ENCODE measurements around the gene PSKH1.

DNA sequence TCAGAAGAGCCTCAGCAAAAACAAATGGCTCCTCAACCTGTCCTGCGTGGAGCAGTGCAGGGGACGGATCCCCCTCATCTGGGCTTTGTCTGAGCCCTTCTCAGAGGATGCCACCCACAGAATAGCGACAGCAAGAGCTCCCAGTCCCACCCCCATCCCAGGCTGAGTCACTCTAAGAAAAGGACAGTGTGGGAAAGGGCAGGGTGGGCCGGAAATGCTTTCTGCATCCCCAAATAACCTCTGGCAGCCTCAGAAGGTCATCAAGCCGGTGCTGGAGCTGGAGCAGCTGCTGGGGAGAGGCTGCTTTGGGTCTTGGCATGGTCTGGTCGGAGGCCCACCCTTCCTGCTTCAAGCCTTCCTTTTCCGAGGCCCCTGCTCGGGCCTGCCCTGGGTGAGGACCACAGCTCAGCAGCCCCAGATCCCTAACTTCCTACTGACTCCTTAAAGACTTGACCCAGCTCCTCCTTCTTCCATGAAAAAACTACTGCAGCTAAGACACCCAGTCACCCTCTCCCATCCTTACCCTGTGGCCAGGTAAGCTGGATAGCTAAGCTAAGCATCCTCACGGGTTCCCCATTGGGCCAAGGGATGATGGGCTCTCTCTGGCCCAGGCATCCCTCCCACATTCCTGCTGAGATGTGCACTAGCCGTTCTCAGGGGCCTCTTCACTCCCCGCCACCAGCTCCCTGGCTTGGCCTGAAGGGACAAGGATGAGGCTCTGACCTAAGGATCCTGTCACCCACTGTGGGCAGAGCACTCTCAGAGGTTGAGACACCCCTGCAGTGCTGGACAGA, 66.7 kb downstream of the PSKH1 start:
- no peak for TF ChIP-seq ZBED1 (IDR thresholded peaks at IDR 0.05; ENCODE audit: borderline replicate concordance)
- TF ChIP-seq, protein P1, sequence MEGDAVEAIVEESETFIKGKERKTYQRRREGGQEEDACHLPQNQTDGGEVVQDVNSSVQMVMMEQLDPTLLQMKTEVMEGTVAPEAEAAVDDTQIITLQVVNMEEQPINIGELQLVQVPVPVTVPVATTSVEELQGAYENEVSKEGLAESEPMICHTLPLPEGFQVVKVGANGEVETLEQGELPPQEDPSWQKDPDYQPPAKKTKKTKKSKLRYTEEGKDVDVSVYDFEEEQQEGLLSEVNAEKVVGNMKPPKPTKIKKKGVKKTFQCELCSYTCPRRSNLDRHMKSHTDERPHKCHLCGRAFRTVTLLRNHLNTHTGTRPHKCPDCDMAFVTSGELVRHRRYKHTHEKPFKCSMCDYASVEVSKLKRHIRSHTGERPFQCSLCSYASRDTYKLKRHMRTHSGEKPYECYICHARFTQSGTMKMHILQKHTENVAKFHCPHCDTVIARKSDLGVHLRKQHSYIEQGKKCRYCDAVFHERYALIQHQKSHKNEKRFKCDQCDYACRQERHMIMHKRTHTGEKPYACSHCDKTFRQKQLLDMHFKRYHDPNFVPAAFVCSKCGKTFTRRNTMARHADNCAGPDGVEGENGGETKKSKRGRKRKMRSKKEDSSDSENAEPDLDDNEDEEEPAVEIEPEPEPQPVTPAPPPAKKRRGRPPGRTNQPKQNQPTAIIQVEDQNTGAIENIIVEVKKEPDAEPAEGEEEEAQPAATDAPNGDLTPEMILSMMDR (IDR thresholded peaks at IDR 0.05 in 2 of 3, conservative IDR thresholded peaks at IDR 0.05 in 1 of 3; ENCODE audit: control insufficient read depth in 2 of 3, extremely low read depth in 1 of 3, insufficient read depth in 1 of 3, low read depth in 3 of 3, low read length in 3 of 3) = no peak
- TF ChIP-seq, protein P2, sequence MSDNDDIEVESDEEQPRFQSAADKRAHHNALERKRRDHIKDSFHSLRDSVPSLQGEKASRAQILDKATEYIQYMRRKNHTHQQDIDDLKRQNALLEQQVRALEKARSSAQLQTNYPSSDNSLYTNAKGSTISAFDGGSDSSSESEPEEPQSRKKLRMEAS (IDR thresholded peaks at IDR 0.05; ENCODE audit: low read depth, low read length) = no peak
- TF ChIP-seq NFIC (IDR thresholded peaks at IDR 0.05; ENCODE audit: low read depth, low read length) = no peak
- no peak for TF ChIP-seq TCF12 (IDR thresholded peaks at IDR 0.05; ENCODE audit: low read depth, low read length)
- no peak for TF ChIP-seq NR2C1 (IDR thresholded peaks at IDR 0.05)
- TF ChIP-seq JUND (IDR thresholded peaks at IDR 0.05; ENCODE audit: low read depth, low read length) = no peak
- no peak for TF ChIP-seq CREM (IDR thresholded peaks at IDR 0.05; ENCODE audit: low read depth)
- no peak for TF ChIP-seq TCF3 (IDR thresholded peaks at IDR 0.05; ENCODE audit: borderline replicate concordance, insufficient read depth, low read depth, low read length)
- TF ChIP-seq, protein P3, sequence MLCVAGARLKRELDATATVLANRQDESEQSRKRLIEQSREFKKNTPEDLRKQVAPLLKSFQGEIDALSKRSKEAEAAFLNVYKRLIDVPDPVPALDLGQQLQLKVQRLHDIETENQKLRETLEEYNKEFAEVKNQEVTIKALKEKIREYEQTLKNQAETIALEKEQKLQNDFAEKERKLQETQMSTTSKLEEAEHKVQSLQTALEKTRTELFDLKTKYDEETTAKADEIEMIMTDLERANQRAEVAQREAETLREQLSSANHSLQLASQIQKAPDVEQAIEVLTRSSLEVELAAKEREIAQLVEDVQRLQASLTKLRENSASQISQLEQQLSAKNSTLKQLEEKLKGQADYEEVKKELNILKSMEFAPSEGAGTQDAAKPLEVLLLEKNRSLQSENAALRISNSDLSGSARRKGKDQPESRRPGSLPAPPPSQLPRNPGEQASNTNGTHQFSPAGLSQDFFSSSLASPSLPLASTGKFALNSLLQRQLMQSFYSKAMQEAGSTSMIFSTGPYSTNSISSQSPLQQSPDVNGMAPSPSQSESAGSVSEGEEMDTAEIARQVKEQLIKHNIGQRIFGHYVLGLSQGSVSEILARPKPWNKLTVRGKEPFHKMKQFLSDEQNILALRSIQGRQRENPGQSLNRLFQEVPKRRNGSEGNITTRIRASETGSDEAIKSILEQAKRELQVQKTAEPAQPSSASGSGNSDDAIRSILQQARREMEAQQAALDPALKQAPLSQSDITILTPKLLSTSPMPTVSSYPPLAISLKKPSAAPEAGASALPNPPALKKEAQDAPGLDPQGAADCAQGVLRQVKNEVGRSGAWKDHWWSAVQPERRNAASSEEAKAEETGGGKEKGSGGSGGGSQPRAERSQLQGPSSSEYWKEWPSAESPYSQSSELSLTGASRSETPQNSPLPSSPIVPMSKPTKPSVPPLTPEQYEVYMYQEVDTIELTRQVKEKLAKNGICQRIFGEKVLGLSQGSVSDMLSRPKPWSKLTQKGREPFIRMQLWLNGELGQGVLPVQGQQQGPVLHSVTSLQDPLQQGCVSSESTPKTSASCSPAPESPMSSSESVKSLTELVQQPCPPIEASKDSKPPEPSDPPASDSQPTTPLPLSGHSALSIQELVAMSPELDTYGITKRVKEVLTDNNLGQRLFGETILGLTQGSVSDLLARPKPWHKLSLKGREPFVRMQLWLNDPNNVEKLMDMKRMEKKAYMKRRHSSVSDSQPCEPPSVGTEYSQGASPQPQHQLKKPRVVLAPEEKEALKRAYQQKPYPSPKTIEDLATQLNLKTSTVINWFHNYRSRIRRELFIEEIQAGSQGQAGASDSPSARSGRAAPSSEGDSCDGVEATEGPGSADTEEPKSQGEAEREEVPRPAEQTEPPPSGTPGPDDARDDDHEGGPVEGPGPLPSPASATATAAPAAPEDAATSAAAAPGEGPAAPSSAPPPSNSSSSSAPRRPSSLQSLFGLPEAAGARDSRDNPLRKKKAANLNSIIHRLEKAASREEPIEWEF (IDR thresholded peaks at IDR 0.05; ENCODE audit: insufficient replicate concordance, low read depth, low read length) = no peak
- TF ChIP-seq, protein P4, sequence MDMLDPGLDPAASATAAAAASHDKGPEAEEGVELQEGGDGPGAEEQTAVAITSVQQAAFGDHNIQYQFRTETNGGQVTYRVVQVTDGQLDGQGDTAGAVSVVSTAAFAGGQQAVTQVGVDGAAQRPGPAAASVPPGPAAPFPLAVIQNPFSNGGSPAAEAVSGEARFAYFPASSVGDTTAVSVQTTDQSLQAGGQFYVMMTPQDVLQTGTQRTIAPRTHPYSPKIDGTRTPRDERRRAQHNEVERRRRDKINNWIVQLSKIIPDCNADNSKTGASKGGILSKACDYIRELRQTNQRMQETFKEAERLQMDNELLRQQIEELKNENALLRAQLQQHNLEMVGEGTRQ (IDR thresholded peaks at IDR 0.05; ENCODE audit: borderline replicate concordance, low read depth, low read length) = no peak
- TF ChIP-seq BHLHE40 (IDR thresholded peaks at IDR 0.05; ENCODE audit: borderline replicate concordance in 1 of 2, low read depth in 2 of 2, low read length in 1 of 2) = no peak
- TF ChIP-seq GATAD2B (conservative IDR thresholded peaks at IDR 0.05; ENCODE audit: low read depth) = no peak
